Measurements from ENCODE around the gene TBC1D16. TPM values are rescaled to one million over a fixed set of nuclear protein-coding genes. Genes with fewer than 3 reads are reported as not detected.

The TBC1D16 gene
- total RNA-seq, 1 experiment from 2014 or later, result 55.4 TPM

GRCh38 chr17:79993390-79994227, 42.1 kb downstream of the TBC1D16 start:
- DNase-seq, result peak; percentile 98
- Histone ChIP-seq H3K4me3 (ENCODE audit: low read depth, low read length) (peak overlapping the region; percentile 48), H3K27me3 (replicated peaks; ENCODE audit: control insufficient read depth, insufficient read depth, low read length) (no peaks in the 10 kb centered on the region), H3K4me1 (peaks cover 50% of the 10 kb centered on the region), H3K9me3 (no peaks in the 10 kb centered on the region), H3K36me3 (ENCODE audit: control insufficient read depth, insufficient read depth, low read length) (no peaks in the 10 kb centered on the region; the same call in 1 of the 2 replicates)
- H3K27me3 Mint-ChIP-seq (ENCODE audit: insufficient read depth, unreplicated experiment), result no peaks in the 10 kb centered on the region
- peak overlapping the region; percentile 96 for H3K4me3 Mint-ChIP-seq (ENCODE audit: unreplicated experiment)
- no peak for TF ChIP-seq CTCF (IDR thresholded peaks at IDR 0.05; ENCODE audit: insufficient read depth in 1 of 2, low read depth in 1 of 2, low read length in 1 of 2, severe bottlenecking in 1 of 2, unreplicated experiment in 1 of 2)
- intact Hi-C loops (cut with micrococcal nuclease; ENCODE audit: unreplicated experiment), result loop anchor here (1.0 to 5.0 kb wide), 7 partner anchors 9 to 251 kb away; partner anchors contain the start of gene CBX4
- H3K36me3 Mint-ChIP-seq (ENCODE audit: insufficient read depth, unreplicated experiment), result peaks cover 29% of the 10 kb centered on the region
- no peaks in the 10 kb centered on the region for H3K9me3 Mint-ChIP-seq (ENCODE audit: unreplicated experiment)
- peaks cover 33% of the 10 kb centered on the region for H3K4me1 Mint-ChIP-seq (ENCODE audit: low read depth, unreplicated experiment)
- no TSS peak for BruUV-seq (replicated peaks)
- ChIA-PET CTCF (interaction anchor here (0.5 to 2.3 kb wide), 18 partner anchors 9 to 683 kb away, joined by 3 to 29 read pairs (median 6); partner anchors contain the start of genes CBX4, CBX8 and GAA), POLR2A (interaction anchor here (0.6 to 4.5 kb wide), 21 partner anchors 8 to 919 kb away, joined by 3 to 170 read pairs (median 5); partner anchors contain the start of genes CBX4, CBX8, ENGASE and GAA)
- H3K27ac Mint-ChIP-seq (ENCODE audit: unreplicated experiment), result peak overlapping the region; percentile 100

GRCh38 chr17:79992649-79993389, 42.9 kb downstream of the TBC1D16 start:
- TF ChIP-seq CTCF (IDR thresholded peaks at IDR 0.05; ENCODE audit: insufficient read depth in 1 of 2, low read depth in 1 of 2, low read length in 1 of 2, severe bottlenecking in 1 of 2, unreplicated experiment in 1 of 2), result no peak
- no peaks in the 10 kb centered on the region; the same call in 1 of the 2 replicates for H3K36me3 ChIP-seq (ENCODE audit: control insufficient read depth, insufficient read depth, low read length)
- no peaks in the 10 kb centered on the region for H3K27me3 ChIP-seq (replicated peaks; ENCODE audit: control insufficient read depth, insufficient read depth, low read length)
- peak overlapping the region; percentile 100 for H3K27ac Mint-ChIP-seq (ENCODE audit: unreplicated experiment)
- no peaks in the 10 kb centered on the region for H3K9me3 Mint-ChIP-seq (ENCODE audit: unreplicated experiment)
- peaks cover 40% of the 10 kb centered on the region for H3K4me1 Mint-ChIP-seq (ENCODE audit: low read depth, unreplicated experiment)
- H3K36me3 Mint-ChIP-seq (ENCODE audit: insufficient read depth, unreplicated experiment), result peaks cover 29% of the 10 kb centered on the region
- peak overlapping the region; percentile 48 for H3K4me3 ChIP-seq (ENCODE audit: low read depth, low read length)
- ChIA-PET POLR2A (interaction anchor here (0.6 to 4.5 kb wide), 19 partner anchors 9 to 918 kb away, joined by 3 to 170 read pairs (median 5); partner anchors contain the start of genes CBX4, CBX8, ENGASE and GAA), CTCF (interaction anchor here (0.7 to 2.3 kb wide), 22 partner anchors 8 to 271 kb away, joined by 3 to 29 read pairs (median 6); partner anchors contain the start of genes CBX4, CBX8 and GAA)
- intact Hi-C loops (cut with micrococcal nuclease; ENCODE audit: unreplicated experiment), result loop anchor here (1.0 to 5.0 kb wide), 8 partner anchors 9 to 250 kb away; partner anchors contain the start of gene CBX4
- H3K27me3 Mint-ChIP-seq (ENCODE audit: insufficient read depth, unreplicated experiment), result no peaks in the 10 kb centered on the region
- no peaks in the 10 kb centered on the region for H3K9me3 ChIP-seq
- no peak for DNase-seq
- peaks cover 57% of the 10 kb centered on the region for H3K4me1 ChIP-seq
- BruUV-seq (replicated peaks), result TSS peak; percentile 91
- peak overlapping the region; percentile 96 for H3K4me3 Mint-ChIP-seq (ENCODE audit: unreplicated experiment)
